ENCODE data around the gene BCAT1. TPM values are rescaled to one million over a fixed set of nuclear protein-coding genes. Genes with fewer than 3 reads are reported as not detected.
"Not testable (repeated sequence)": the region's sequence is repeated elsewhere in the genome, so short reads cannot be mapped to it uniquely, and the experiment has no call there.

Gene BCAT1
- total RNA-seq, 2 experiments from 2014 or later, result 53.3 to 55.6 TPM

GRCh38 chr12:24933694-24934407, 15.1 kb downstream of the BCAT1 start:
- peaks cover 16% of the 10 kb centered on the region for H3K27me3 Mint-ChIP-seq
- ChIA-PET CTCF (no interaction called here), POLR2A (no interaction called here)
- intact Hi-C loops (cut with micrococcal nuclease), result no loop called here
- peaks cover 3% of the 10 kb centered on the region for H3K36me3 Mint-ChIP-seq (ENCODE audit: low read depth)
- ATAC-seq (no peak), DNase-seq (no peak)
- no peak overlapping the region for H3K4me3 Mint-ChIP-seq
- H3K9me3 Mint-ChIP-seq, result no peaks in the 10 kb centered on the region
- no peak overlapping the region for H3K27ac Mint-ChIP-seq
- TF ChIP-seq, protein P1, sequence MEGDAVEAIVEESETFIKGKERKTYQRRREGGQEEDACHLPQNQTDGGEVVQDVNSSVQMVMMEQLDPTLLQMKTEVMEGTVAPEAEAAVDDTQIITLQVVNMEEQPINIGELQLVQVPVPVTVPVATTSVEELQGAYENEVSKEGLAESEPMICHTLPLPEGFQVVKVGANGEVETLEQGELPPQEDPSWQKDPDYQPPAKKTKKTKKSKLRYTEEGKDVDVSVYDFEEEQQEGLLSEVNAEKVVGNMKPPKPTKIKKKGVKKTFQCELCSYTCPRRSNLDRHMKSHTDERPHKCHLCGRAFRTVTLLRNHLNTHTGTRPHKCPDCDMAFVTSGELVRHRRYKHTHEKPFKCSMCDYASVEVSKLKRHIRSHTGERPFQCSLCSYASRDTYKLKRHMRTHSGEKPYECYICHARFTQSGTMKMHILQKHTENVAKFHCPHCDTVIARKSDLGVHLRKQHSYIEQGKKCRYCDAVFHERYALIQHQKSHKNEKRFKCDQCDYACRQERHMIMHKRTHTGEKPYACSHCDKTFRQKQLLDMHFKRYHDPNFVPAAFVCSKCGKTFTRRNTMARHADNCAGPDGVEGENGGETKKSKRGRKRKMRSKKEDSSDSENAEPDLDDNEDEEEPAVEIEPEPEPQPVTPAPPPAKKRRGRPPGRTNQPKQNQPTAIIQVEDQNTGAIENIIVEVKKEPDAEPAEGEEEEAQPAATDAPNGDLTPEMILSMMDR (IDR thresholded peaks at IDR 0.05), result no peak
- H3K4me1 Mint-ChIP-seq (ENCODE audit: low read depth), result peaks cover 8% of the 10 kb centered on the region

- H3K36me3 Mint-ChIP-seq (ENCODE audit: low read depth), result peaks cover 8% of the 10 kb centered on the region
- TF ChIP-seq, protein P1 (IDR thresholded peaks at IDR 0.05), result no peak
- H3K27ac Mint-ChIP-seq, result no peak overlapping the region
- H3K4me3 Mint-ChIP-seq, result no peak overlapping the region
- ATAC-seq, result no peak
- no peaks in the 10 kb centered on the region for H3K9me3 Mint-ChIP-seq
- CTCF ChIA-PET, result interaction anchor here (0.6 kb wide), 1 partner anchor 31 kb away, joined by 3 read pairs; no protein-coding TSS in a partner anchor
- POLR2A ChIA-PET, result no interaction called here
- H3K27me3 Mint-ChIP-seq, result peaks cover 24% of the 10 kb centered on the region
- intact Hi-C loops (cut with micrococcal nuclease), result no loop called here
- peaks cover 8% of the 10 kb centered on the region for H3K4me1 Mint-ChIP-seq (ENCODE audit: low read depth)
- no peak for DNase-seq
Observed at GRCh38 chr12:24931666-24932405, 17.1 kb downstream of the BCAT1 start.

DNA sequence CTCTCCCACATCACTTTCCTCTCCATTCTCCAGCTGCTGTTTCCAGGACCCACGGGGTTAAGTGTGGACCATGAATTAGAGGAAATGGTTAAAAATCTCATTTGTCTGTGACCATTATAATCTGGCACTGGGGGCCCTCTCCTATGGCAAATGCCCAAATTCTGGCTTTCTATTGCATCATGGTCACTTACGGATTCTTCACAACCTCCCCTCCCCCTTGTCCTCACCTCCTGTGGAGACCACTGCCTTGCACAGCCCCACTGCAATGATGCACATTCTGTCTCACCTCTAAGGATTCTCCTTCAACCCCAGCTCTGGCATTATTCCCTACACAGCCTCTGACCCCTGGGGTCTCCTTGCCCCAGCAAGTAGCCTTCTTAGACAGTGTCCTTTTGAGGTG, 18.9 kb downstream of the BCAT1 start:
- H3K27ac Mint-ChIP-seq, result no peak overlapping the region
- POLR2A ChIA-PET, result no interaction called here

DNA sequence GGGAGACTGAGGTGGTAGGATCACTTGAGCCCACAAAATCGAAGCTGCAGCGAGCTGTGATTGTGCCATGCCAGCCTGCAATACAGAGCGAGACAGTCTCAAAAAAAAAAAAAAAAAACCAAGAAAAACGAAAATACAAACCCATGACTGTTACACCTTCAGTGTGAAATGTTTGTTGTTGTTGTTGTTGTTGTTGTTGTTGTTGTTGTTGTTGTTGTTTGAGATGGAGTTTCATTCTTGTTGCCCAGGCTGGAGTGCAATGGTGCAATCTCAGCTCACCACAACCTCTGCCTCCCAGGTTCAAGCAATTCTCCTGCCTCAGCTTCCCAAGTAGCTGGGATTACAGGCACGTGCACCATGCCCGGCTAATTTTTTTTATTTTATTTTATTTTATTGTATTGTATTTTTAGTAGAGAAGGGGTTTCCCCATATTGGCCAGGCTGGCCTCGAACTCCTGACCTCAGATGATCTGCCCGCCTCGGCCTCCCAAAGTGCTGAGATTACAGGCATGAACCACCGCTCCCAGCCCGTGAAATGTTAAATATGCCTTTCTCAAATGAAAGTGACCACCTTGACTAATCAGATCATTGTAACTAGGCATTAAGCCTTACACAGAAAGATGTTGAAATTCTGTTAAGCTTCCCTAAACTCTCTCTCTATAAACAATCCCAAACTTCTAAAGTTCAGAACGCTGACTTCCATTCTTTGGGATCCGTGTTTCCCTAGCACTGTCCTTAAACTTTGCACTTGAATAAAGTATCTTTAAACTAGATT, 20.2 kb downstream of the BCAT1 start:
- H3K4me3 Mint-ChIP-seq; H3K4me1 Mint-ChIP-seq (ENCODE audit: low read depth); DNase-seq; H3K27ac Mint-ChIP-seq; intact Hi-C loops (cut with micrococcal nuclease); ATAC-seq; CTCF ChIA-PET; H3K9me3 Mint-ChIP-seq: not testable (repeated sequence)
- Mint-ChIP-seq H3K36me3 (ENCODE audit: low read depth) (peaks cover 12% of the 10 kb centered on the region), H3K27me3 (peaks cover 25% of the 10 kb centered on the region)
- POLR2A ChIA-PET, result interaction anchor here (0.6 kb wide), 1 partner anchor 145 kb away, joined by 3 read pairs; no protein-coding TSS in a partner anchor

More for the DNA sequence above, 18.9 kb downstream of the BCAT1 start:
- DNase-seq, result no peak
- Mint-ChIP-seq H3K27me3 (peaks cover 24% of the 10 kb centered on the region), H3K9me3 (no peaks in the 10 kb centered on the region), H3K4me1 (ENCODE audit: low read depth) (peaks cover 8% of the 10 kb centered on the region), H3K36me3 (ENCODE audit: low read depth) (peaks cover 12% of the 10 kb centered on the region), H3K4me3 (no peak overlapping the region)
- intact Hi-C loops (cut with micrococcal nuclease), result no loop called here
- CTCF ChIA-PET, result no interaction called here
- TF ChIP-seq, protein P1 (IDR thresholded peaks at IDR 0.05), result no peak
- ATAC-seq, result no peak

DNA sequence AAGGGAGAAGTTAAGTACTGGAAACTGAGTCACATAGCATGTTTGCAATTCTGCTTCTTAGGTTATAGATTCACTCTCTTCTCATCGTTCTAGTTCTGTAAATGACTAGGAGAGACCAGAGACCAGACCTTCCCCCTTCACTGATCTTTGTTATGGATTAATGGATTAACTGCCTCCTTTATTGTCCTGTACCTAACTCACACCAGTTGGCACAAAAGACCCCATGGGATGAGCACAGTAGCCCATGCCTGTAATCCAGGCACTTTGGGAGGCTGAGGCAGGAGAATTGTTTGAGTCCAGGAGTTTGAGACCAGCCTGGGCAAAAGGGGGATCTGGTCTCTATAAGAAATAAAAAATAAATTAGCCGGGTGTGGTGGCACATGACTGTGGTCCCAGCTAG, 20.8 kb downstream of the BCAT1 start:
- Mint-ChIP-seq H3K36me3 (ENCODE audit: low read depth) (peaks cover 10% of the 10 kb centered on the region), H3K4me3 (no peak overlapping the region), H3K9me3 (no peaks in the 10 kb centered on the region), H3K4me1 (ENCODE audit: low read depth) (peaks cover 8% of the 10 kb centered on the region), H3K27me3 (peaks cover 25% of the 10 kb centered on the region), H3K27ac (no peak overlapping the region)
- intact Hi-C loops (cut with micrococcal nuclease), result no loop called here
- TF ChIP-seq, protein P1 (IDR thresholded peaks at IDR 0.05), result no peak
- ChIA-PET POLR2A (no interaction called here), CTCF (no interaction called here)
- no peak for ATAC-seq
- DNase-seq, result no peak

DNA sequence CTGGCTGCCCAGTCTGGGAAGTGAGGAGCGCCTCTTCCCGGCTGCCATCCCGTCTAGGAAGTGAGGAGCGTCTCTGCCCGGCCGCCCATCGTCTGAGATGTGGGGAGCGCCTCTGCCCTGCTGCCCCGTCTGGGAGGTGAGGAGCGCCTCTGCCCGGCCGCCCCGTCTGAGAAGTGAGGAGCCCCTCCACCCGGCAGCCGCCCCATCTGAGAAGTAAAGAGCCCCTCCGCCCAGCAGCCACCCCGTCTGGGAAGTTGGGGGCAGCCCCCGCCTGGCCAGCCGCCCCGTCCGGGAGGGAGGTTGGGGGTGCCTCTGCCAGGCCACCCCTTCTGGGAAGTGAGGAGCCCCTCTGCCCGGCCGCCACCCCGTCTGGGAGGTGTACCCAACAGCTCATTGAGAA, 22.8 kb downstream of the BCAT1 start:
- intact Hi-C loops (cut with micrococcal nuclease); H3K27ac Mint-ChIP-seq; H3K36me3 Mint-ChIP-seq (ENCODE audit: low read depth); H3K9me3 Mint-ChIP-seq; ATAC-seq; DNase-seq; CTCF ChIA-PET; POLR2A ChIA-PET; H3K4me3 Mint-ChIP-seq: not testable (repeated sequence)
- peaks cover 22% of the 10 kb centered on the region for H3K27me3 Mint-ChIP-seq
- peaks cover 13% of the 10 kb centered on the region for H3K4me1 Mint-ChIP-seq (ENCODE audit: low read depth)
